HEK293 (cell line): Measurements from ENCODE around the gene CD46.

Experiments
- CTCF ChIA-PET: fragments of 350-600 bp; formaldehyde crosslinking; extraction: SDS; loops from one replicate; lab custom pipeline; 2021; ENCODE audit warnings: antibody characterized with exemption; lab: Yijun Ruan, JAX
- POLR2A ChIA-PET: fragments of 300-600 bp; formaldehyde crosslinking; extraction: SDS; loops from one replicate; lab custom pipeline; 2020; ENCODE audit warnings: antibody characterized with exemption, inconsistent platforms; lab: Yijun Ruan, JAX
- H3K27ac ChIP-seq: fragments of 200-500 bp; sonication (Bioruptor generic); 2 replicates; pipeline ENCODE4 v1.5.1; 2014; ENCODE audit warnings: low read depth, low read length, control low read depth, inconsistent platforms; ENCODE audit errors: extremely low read depth
- H3K36me3 ChIP-seq, 2 experiments: fragments of 200-500 bp in 1 of 2; sonication (Bioruptor generic) in 1 of 2; 1 replicate in 1 of 2; 2 replicates in 1 of 2; pipeline ENCODE4 v1.5.1; 2014 to 2017; ENCODE audit warnings: inconsistent platforms in 2 of 2, low read length in 2 of 2; ENCODE audit not compliant: control insufficient read depth in 2 of 2, insufficient read depth in 1 of 2
- H3K4me1 ChIP-seq: fragments of 200-500 bp; sonication (Bioruptor generic); 2 replicates; pipeline ENCODE4 v1.5.1; 2014; ENCODE audit warnings: mild to moderate bottlenecking, low read length, inconsistent platforms; ENCODE audit not compliant: control insufficient read depth, insufficient read depth
- H3K4me3 ChIP-seq: 2 replicates; pipeline ENCODE4 v1.5.1; 2011; ENCODE audit warnings: low read depth, mild to moderate bottlenecking, control low read depth, low read length, moderate library complexity
- H3K9me3 ChIP-seq: fragments of 200-500 bp; sonication (Bioruptor generic); 2 replicates; pipeline ENCODE4 v1.5.1; 2014; ENCODE audit warnings: low read depth, low read length, inconsistent platforms; ENCODE audit not compliant: control insufficient read depth, insufficient read depth
- BCL11A ChIP-seq: fragments of 450-650 bp; formaldehyde crosslinking; IDR thresholded peaks from 2 replicates; pipeline ENCODE4 v1.5.1; 2016; ENCODE audit warnings: low read depth, missing biosample characterization, missing genetic modification characterization
- KLF16 ChIP-seq: fragments of 450-650 bp; formaldehyde crosslinking; IDR thresholded peaks from 2 replicates; pipeline ENCODE4 v1.5.1; 2017; ENCODE audit warnings: missing biosample characterization, missing genetic modification characterization
- ZFP41 ChIP-seq: fragments of 450-650 bp; formaldehyde crosslinking; IDR thresholded peaks from 2 replicates; pipeline ENCODE4 v1.5.1; 2016; ENCODE audit warnings: missing biosample characterization, missing genetic modification characterization, borderline replicate concordance
- ZNF211 ChIP-seq: fragments of 450-650 bp; formaldehyde crosslinking; IDR thresholded peaks from 2 replicates; pipeline ENCODE4 v1.5.1; 2016; ENCODE audit warnings: low read depth, missing biosample characterization, missing genetic modification characterization
- ZNF654 ChIP-seq: fragments of 450-650 bp; formaldehyde crosslinking; IDR thresholded peaks from 2 replicates; pipeline ENCODE4 v1.5.1; 2016; ENCODE audit warnings: low read depth, missing biosample characterization, missing genetic modification characterization
- TF ChIP-seq, protein P1 (sequence below): fragments of 450-650 bp; formaldehyde crosslinking; optimal IDR thresholded peaks from 2 replicates; pipeline ENCODE3; 2016; ENCODE audit warnings: missing biosample characterization, mild to moderate bottlenecking, missing genetic modification characterization

The CD46 gene

DNA sequence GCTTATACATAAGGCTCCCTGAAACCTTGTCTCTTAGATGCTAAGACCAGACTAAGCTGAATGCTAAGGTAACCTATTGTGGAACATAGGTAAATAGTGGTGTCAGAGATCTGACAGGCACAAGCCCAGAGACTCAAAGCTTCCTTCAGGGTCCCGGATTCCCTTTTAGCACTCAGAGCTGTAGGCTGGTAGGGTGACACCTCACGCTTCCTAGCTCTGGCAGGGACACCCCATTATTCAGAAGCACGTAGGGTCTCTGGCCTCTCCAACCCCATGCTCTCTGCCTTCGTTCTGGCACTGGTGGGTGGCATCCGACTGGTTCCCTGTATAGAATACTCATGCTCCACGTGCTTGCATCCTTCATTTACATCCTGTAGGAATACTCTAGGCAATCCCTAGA lies 90.7 kb downstream of the CD46 start:
- TF ChIP-seq BCL11A (tag by site-specific recombination) = no peak
- TF ChIP-seq, protein P1, sequence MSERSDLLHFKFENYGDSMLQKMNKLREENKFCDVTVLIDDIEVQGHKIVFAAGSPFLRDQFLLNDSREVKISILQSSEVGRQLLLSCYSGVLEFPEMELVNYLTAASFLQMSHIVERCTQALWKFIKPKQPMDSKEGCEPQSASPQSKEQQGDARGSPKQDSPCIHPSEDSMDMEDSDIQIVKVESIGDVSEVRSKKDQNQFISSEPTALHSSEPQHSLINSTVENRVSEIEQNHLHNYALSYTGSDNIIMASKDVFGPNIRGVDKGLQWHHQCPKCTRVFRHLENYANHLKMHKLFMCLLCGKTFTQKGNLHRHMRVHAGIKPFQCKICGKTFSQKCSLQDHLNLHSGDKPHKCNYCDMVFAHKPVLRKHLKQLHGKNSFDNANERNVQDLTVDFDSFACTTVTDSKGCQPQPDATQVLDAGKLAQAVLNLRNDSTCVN (tag by site-specific recombination) = no peak
- Histone ChIP-seq H3K9me3 (no peaks in the 10 kb centered on the region), H3K27ac (no peak overlapping the region), H3K4me3 (no peak overlapping the region), H3K36me3 (peaks cover 0 to 13% of the 10 kb centered on the region in 2 experiments; a peak in 2 of 3 replicates), H3K4me1 (no peaks in the 10 kb centered on the region)
- ChIA-PET CTCF (interaction anchor here (0.8 to 3.8 kb wide), 3 partner anchors 15 to 121 kb away, joined by 3 to 13 read pairs (median 3); no protein-coding TSS in a partner anchor), POLR2A (no interaction called here)

DNA sequence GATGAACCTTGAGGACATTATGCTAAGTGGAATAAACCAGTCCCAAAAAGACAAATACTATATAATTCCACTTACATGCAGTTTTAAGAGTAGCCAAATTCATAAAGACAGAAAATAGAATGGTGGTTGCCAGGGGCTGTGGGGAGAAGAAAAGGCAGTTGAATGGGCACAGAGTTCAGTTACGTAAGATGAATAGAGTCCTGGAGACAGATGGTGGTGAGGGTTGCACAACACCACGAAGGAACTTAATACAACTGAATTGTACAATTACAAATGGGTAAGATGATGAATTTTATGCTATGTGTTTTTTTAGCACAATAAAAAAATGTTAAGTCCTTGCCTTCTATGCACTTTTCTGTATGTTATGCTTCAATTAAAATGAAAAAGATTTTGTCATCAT lies 92.5 kb downstream of the CD46 start:
- Histone ChIP-seq H3K4me3 (no peak overlapping the region), H3K36me3 (peaks cover 0 to 13% of the 10 kb centered on the region in 2 experiments; a peak in 2 of 3 replicates), H3K9me3 (no peaks in the 10 kb centered on the region), H3K27ac (no peak overlapping the region), H3K4me1 (no peaks in the 10 kb centered on the region)
- CTCF ChIA-PET = no interaction called here
- TF ChIP-seq ZFP41 = no peak
- no peak for TF ChIP-seq ZNF211 (tag by site-specific recombination)
- no peak for TF ChIP-seq ZNF654
- no peak for TF ChIP-seq KLF16 (tag by site-specific recombination)
- POLR2A ChIA-PET = no interaction called here
